A204.1 (cell line): ENCODE data around the gene ZNF768.
"Not testable (repeated sequence)": the region's sequence is repeated elsewhere in the genome, so short reads cannot be mapped to it uniquely, and the experiment has no call there.

Source experiments
- FAIRE-seq: peaks from 2 replicates; lab custom pipeline; 2012; peaks lifted over from hg19 to GRCh38; lab: Jason Lieb, UNC

The ZNF768 gene

GRCh38 chr16:30555315-30556124 is 29.2 kb upstream of the ZNF768 start:
- FAIRE-seq, result no peak

- FAIRE-seq, result no peak
These were observed 28.4 kb upstream of the ZNF768 start for GRCh38 chr16:30554557-30555314.

- no peak for FAIRE-seq
These were observed 27.1 kb upstream of the ZNF768 start for GRCh38 chr16:30553393-30553899.

GRCh38 chr16:30552956-30553355 is 26.6 kb upstream of the ZNF768 start:
- FAIRE-seq, result no peak

- FAIRE-seq, result no peak
These were observed 25.4 kb upstream of the ZNF768 start for GRCh38 chr16:30551781-30552180.

- no peak for FAIRE-seq
These were observed 22.3 kb upstream of the ZNF768 start for GRCh38 chr16:30548416-30549253.

GRCh38 chr16:30546115-30546514 is 19.7 kb upstream of the ZNF768 start:
- FAIRE-seq, result no peak

GRCh38 chr16:30543067-30543466 is 16.7 kb upstream of the ZNF768 start:
- no peak for FAIRE-seq

GRCh38 chr16:30541502-30542329 is 15.3 kb upstream of the ZNF768 start:
- FAIRE-seq, result no peak

GRCh38 chr16:30540916-30541464 is 14.6 kb upstream of the ZNF768 start:
- FAIRE-seq, result not testable (repeated sequence)

- FAIRE-seq, result not testable (repeated sequence)
These were observed 13.7 kb upstream of the ZNF768 start for GRCh38 chr16:30539986-30540526.

- FAIRE-seq, result no peak
These were observed 12.9 kb upstream of the ZNF768 start for GRCh38 chr16:30539000-30539964.

GRCh38 chr16:30536391-30537024 is 10.1 kb upstream of the ZNF768 start:
- not testable (repeated sequence) for FAIRE-seq

- no peak for FAIRE-seq
These were observed 9.4 kb upstream of the ZNF768 start for GRCh38 chr16:30535777-30536190.

GRCh38 chr16:30535106-30535776 is 8.9 kb upstream of the ZNF768 start:
- FAIRE-seq, result no peak

- no peak for FAIRE-seq
These were observed 8.2 kb upstream of the ZNF768 start, which contains the start of gene ZNF747 for GRCh38 chr16:30534368-30535105. Gene ZNF747 (minus strand): TSS chr16:30534858. CDS start chr16:30534679, 179 bp downstream.

GRCh38 chr16:30533748-30534367 is 7.5 kb upstream of the ZNF768 start:
- no peak for FAIRE-seq
